Measurements from ENCODE around the gene DNAH9.
"Not testable (repeated sequence)": the region's sequence is repeated elsewhere in the genome, so short reads cannot be mapped to it uniquely, and the experiment has no call there.

The DNAH9 gene

GRCh38 chr17:11972741-11973140, 374.5 kb downstream of the DNAH9 start:
- not testable (repeated sequence) for H3K4me1 ChIP-seq (ENCODE audit: control insufficient read depth, insufficient read depth, low read length); H3K36me3 ChIP-seq (ENCODE audit: control insufficient read depth, insufficient read depth, low read length); H3K9me3 ChIP-seq (ENCODE audit: control insufficient read depth, insufficient read depth, low read length); H3K27me3 ChIP-seq (ENCODE audit: control insufficient read depth, insufficient read depth, low read length); H3K4me3 ChIP-seq (ENCODE audit: low read depth, low read length); H3K9ac ChIP-seq (ENCODE audit: low read depth, low read length)

- no peak overlapping the region for H3K9ac ChIP-seq (ENCODE audit: low read depth, low read length)
- no peak overlapping the region for H3K4me3 ChIP-seq (ENCODE audit: low read depth, low read length)
- H3K9me3 ChIP-seq (ENCODE audit: control insufficient read depth, insufficient read depth, low read length) = no peaks in the 10 kb centered on the region
- H3K36me3 ChIP-seq (ENCODE audit: control insufficient read depth, insufficient read depth, low read length) = peaks cover 14% of the 10 kb centered on the region
- no peaks in the 10 kb centered on the region for H3K27me3 ChIP-seq (ENCODE audit: control insufficient read depth, insufficient read depth, low read length)
- peaks cover 2% of the 10 kb centered on the region for H3K4me1 ChIP-seq (ENCODE audit: control insufficient read depth, insufficient read depth, low read length)
Observed at GRCh38 chr17:11979795-11980194, 381.5 kb downstream of the DNAH9 start.

GRCh38 chr17:11980813-11981212, 382.5 kb downstream of the DNAH9 start:
- Histone ChIP-seq H3K9me3 (ENCODE audit: control insufficient read depth, insufficient read depth, low read length) (no peaks in the 10 kb centered on the region), H3K4me1 (ENCODE audit: control insufficient read depth, insufficient read depth, low read length) (peaks cover 2% of the 10 kb centered on the region), H3K27me3 (ENCODE audit: control insufficient read depth, insufficient read depth, low read length) (no peaks in the 10 kb centered on the region), H3K36me3 (ENCODE audit: control insufficient read depth, insufficient read depth, low read length) (peaks cover 14% of the 10 kb centered on the region), H3K9ac (ENCODE audit: low read depth, low read length) (no peak overlapping the region), H3K4me3 (ENCODE audit: low read depth, low read length) (no peak overlapping the region)

GRCh38 chr17:11981862-11982261, 383.6 kb downstream of the DNAH9 start:
- Histone ChIP-seq H3K4me1 (ENCODE audit: control insufficient read depth, insufficient read depth, low read length) (peaks cover 2% of the 10 kb centered on the region), H3K36me3 (ENCODE audit: control insufficient read depth, insufficient read depth, low read length) (peaks cover 14% of the 10 kb centered on the region), H3K4me3 (ENCODE audit: low read depth, low read length) (no peak overlapping the region), H3K9me3 (ENCODE audit: control insufficient read depth, insufficient read depth, low read length) (no peaks in the 10 kb centered on the region), H3K27me3 (ENCODE audit: control insufficient read depth, insufficient read depth, low read length) (no peaks in the 10 kb centered on the region), H3K9ac (ENCODE audit: low read depth, low read length) (no peak overlapping the region)

- H3K4me3 ChIP-seq (ENCODE audit: low read depth, low read length) = no peak overlapping the region
- H3K9me3 ChIP-seq (ENCODE audit: control insufficient read depth, insufficient read depth, low read length) = no peaks in the 10 kb centered on the region
- H3K27me3 ChIP-seq (ENCODE audit: control insufficient read depth, insufficient read depth, low read length) = no peaks in the 10 kb centered on the region
- H3K9ac ChIP-seq (ENCODE audit: low read depth, low read length) = no peak overlapping the region
- H3K36me3 ChIP-seq (ENCODE audit: control insufficient read depth, insufficient read depth, low read length) = peaks cover 5% of the 10 kb centered on the region
- peaks cover 9% of the 10 kb centered on the region for H3K4me1 ChIP-seq (ENCODE audit: control insufficient read depth, insufficient read depth, low read length)
Observed at GRCh38 chr17:11986179-11986941, 388.1 kb downstream of the DNAH9 start.

DNA sequence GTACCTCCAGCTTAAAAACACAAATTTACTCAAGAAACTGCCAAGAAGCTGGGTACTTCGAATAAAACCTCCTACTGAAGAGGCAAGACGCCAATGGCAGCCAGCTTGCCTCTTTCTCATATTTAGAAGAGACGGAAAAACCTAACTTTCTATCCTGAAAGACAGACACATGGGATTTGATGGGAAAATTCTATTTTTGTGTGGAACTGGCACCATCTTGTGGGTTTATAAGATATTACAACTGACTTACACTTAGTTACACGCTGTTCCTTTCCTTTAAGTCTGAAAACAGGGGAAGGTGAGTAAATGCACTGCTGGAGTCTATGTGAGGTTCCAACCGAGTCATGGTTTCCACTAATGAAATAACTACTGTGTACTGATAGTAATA, 388.7 kb downstream of the DNAH9 start:
- Histone ChIP-seq H3K4me3 (ENCODE audit: low read depth, low read length) (no peak overlapping the region), H3K27me3 (ENCODE audit: control insufficient read depth, insufficient read depth, low read length) (no peaks in the 10 kb centered on the region), H3K9me3 (ENCODE audit: control insufficient read depth, insufficient read depth, low read length) (no peaks in the 10 kb centered on the region), H3K9ac (ENCODE audit: low read depth, low read length) (no peak overlapping the region), H3K4me1 (ENCODE audit: control insufficient read depth, insufficient read depth, low read length) (peaks cover 14% of the 10 kb centered on the region), H3K36me3 (ENCODE audit: control insufficient read depth, insufficient read depth, low read length) (peaks cover 5% of the 10 kb centered on the region)

- Histone ChIP-seq H3K36me3 (ENCODE audit: control insufficient read depth, insufficient read depth, low read length) (no peaks in the 10 kb centered on the region), H3K9me3 (ENCODE audit: control insufficient read depth, insufficient read depth, low read length) (no peaks in the 10 kb centered on the region), H3K4me1 (ENCODE audit: control insufficient read depth, insufficient read depth, low read length) (peaks cover 14% of the 10 kb centered on the region), H3K9ac (ENCODE audit: low read depth, low read length) (no peak overlapping the region), H3K27me3 (ENCODE audit: control insufficient read depth, insufficient read depth, low read length) (no peaks in the 10 kb centered on the region), H3K4me3 (ENCODE audit: low read depth, low read length) (no peak overlapping the region)
Observed at GRCh38 chr17:11990363-11990983, 392.2 kb downstream of the DNAH9 start.

GRCh38 chr17:11991461-11991860, 393.2 kb downstream of the DNAH9 start:
- Histone ChIP-seq H3K36me3 (ENCODE audit: control insufficient read depth, insufficient read depth, low read length) (no peaks in the 10 kb centered on the region), H3K4me1 (ENCODE audit: control insufficient read depth, insufficient read depth, low read length) (peaks cover 14% of the 10 kb centered on the region), H3K9me3 (ENCODE audit: control insufficient read depth, insufficient read depth, low read length) (no peaks in the 10 kb centered on the region), H3K4me3 (ENCODE audit: low read depth, low read length) (no peak overlapping the region), H3K9ac (ENCODE audit: low read depth, low read length) (no peak overlapping the region), H3K27me3 (ENCODE audit: control insufficient read depth, insufficient read depth, low read length) (no peaks in the 10 kb centered on the region)

GRCh38 chr17:11996722-11997146, 398.5 kb downstream of the DNAH9 start:
- H3K9me3 ChIP-seq (ENCODE audit: control insufficient read depth, insufficient read depth, low read length) = no peaks in the 10 kb centered on the region
- H3K4me1 ChIP-seq (ENCODE audit: control insufficient read depth, insufficient read depth, low read length) = peaks cover 4% of the 10 kb centered on the region
- H3K27me3 ChIP-seq (ENCODE audit: control insufficient read depth, insufficient read depth, low read length) = no peaks in the 10 kb centered on the region
- peak overlapping the region; percentile 93 for H3K4me3 ChIP-seq (ENCODE audit: low read depth, low read length)
- peak overlapping the region; percentile 76 for H3K9ac ChIP-seq (ENCODE audit: low read depth, low read length)
- H3K36me3 ChIP-seq (ENCODE audit: control insufficient read depth, insufficient read depth, low read length) = no peaks in the 10 kb centered on the region

- peak within 1 kb of the TSS; percentile 76 for H3K9ac ChIP-seq (ENCODE audit: low read depth, low read length)
- peak within 1 kb of the TSS; percentile 93 for H3K4me3 ChIP-seq (ENCODE audit: low read depth, low read length)
- H3K36me3 ChIP-seq (ENCODE audit: control insufficient read depth, insufficient read depth, low read length) = no peaks in the 10 kb centered on the region
- H3K9me3 ChIP-seq (ENCODE audit: control insufficient read depth, insufficient read depth, low read length) = no peaks in the 10 kb centered on the region
- no peaks in the 10 kb centered on the region for H3K27me3 ChIP-seq (ENCODE audit: control insufficient read depth, insufficient read depth, low read length)
- H3K4me1 ChIP-seq (ENCODE audit: control insufficient read depth, insufficient read depth, low read length) = no peaks in the 10 kb centered on the region
Observed at GRCh38 chr17:11997147-11997971, 399.1 kb downstream of the DNAH9 start, which contains the start of gene ZNF18. TSS of gene ZNF18 (minus strand) at chr17:11997475. CDS start at chr17:11992829, 4,646 bp downstream.

DNA sequence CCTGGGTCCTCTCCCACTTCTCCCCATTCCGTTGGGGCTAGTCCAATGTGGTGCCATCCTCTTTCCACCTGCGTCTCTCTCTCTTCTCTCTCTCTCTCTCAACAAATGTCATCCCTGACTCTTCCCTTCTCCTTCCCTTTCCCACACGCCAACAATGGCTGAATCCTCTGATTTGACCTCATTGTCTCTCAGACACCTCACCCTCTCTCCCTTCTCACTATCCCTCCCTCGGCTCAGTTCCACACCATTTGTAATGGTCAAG, 399.6 kb downstream of the DNAH9 start:
- Histone ChIP-seq H3K4me3 (ENCODE audit: low read depth, low read length) (peak overlapping the region; percentile 81), H3K9me3 (ENCODE audit: control insufficient read depth, insufficient read depth, low read length) (no peaks in the 10 kb centered on the region), H3K36me3 (ENCODE audit: control insufficient read depth, insufficient read depth, low read length) (no peaks in the 10 kb centered on the region), H3K9ac (ENCODE audit: low read depth, low read length) (peak overlapping the region; percentile 50), H3K4me1 (ENCODE audit: control insufficient read depth, insufficient read depth, low read length) (no peaks in the 10 kb centered on the region), H3K27me3 (ENCODE audit: control insufficient read depth, insufficient read depth, low read length) (no peaks in the 10 kb centered on the region)

- H3K36me3 ChIP-seq (ENCODE audit: control insufficient read depth, insufficient read depth, low read length) = no peaks in the 10 kb centered on the region
- H3K27me3 ChIP-seq (ENCODE audit: control insufficient read depth, insufficient read depth, low read length) = no peaks in the 10 kb centered on the region
- no peak overlapping the region for H3K4me3 ChIP-seq (ENCODE audit: low read depth, low read length)
- no peaks in the 10 kb centered on the region for H3K9me3 ChIP-seq (ENCODE audit: control insufficient read depth, insufficient read depth, low read length)
- H3K4me1 ChIP-seq (ENCODE audit: control insufficient read depth, insufficient read depth, low read length) = no peaks in the 10 kb centered on the region
- no peak overlapping the region for H3K9ac ChIP-seq (ENCODE audit: low read depth, low read length)
Observed at GRCh38 chr17:11999696-12000095, 401.4 kb downstream of the DNAH9 start.

Data from iPS-15b (cell line).